Ishikawa (cell line): Measurements from ENCODE around the gene CEND1.
A peak's percentile ranks its signal among the peaks of the same experiment; 100 is the strongest.

Experiments
- CEBPB ChIP-seq: IDR thresholded peaks from 2 replicates; pipeline ENCODE4 v1.6.1; 2012
- EGR1 ChIP-seq: IDR thresholded peaks from 2 replicates; pipeline ENCODE4 v1.6.1; 2012
- EP300 ChIP-seq: IDR thresholded peaks from 2 replicates; pipeline ENCODE4 v1.6.1; 2012; ENCODE audit warnings: borderline replicate concordance
- FOXM1 ChIP-seq: IDR thresholded peaks from 2 replicates; pipeline ENCODE4 v1.6.1; 2012; ENCODE audit warnings: low read depth, borderline replicate concordance
- RAD21 ChIP-seq: IDR thresholded peaks from 2 replicates; pipeline ENCODE4 v1.6.1; 2012; ENCODE audit warnings: low read depth
- TAF1 ChIP-seq: IDR thresholded peaks from 2 replicates; pipeline ENCODE4 v1.6.1; 2012; ENCODE audit warnings: low read depth, mild to moderate bottlenecking
- YY1 ChIP-seq: IDR thresholded peaks from 2 replicates; pipeline ENCODE4 v1.6.1; 2012; ENCODE audit warnings: low read depth
- ZBTB7A ChIP-seq: IDR thresholded peaks from 2 replicates; pipeline ENCODE4 v1.6.1; 2012; ENCODE audit warnings: low read depth
- TF ChIP-seq, protein P1 (sequence below): IDR thresholded peaks from 2 replicates; pipeline ENCODE4 v1.6.1; 2012; ENCODE audit warnings: low read depth, mild to moderate bottlenecking
- TF ChIP-seq, protein P2 (sequence below): IDR thresholded peaks from 2 replicates; pipeline ENCODE4 v1.6.1; 2012
- TF ChIP-seq, protein P3 (sequence below): IDR thresholded peaks from 2 replicates; pipeline ENCODE4 v1.6.1; 2012

DNA sequence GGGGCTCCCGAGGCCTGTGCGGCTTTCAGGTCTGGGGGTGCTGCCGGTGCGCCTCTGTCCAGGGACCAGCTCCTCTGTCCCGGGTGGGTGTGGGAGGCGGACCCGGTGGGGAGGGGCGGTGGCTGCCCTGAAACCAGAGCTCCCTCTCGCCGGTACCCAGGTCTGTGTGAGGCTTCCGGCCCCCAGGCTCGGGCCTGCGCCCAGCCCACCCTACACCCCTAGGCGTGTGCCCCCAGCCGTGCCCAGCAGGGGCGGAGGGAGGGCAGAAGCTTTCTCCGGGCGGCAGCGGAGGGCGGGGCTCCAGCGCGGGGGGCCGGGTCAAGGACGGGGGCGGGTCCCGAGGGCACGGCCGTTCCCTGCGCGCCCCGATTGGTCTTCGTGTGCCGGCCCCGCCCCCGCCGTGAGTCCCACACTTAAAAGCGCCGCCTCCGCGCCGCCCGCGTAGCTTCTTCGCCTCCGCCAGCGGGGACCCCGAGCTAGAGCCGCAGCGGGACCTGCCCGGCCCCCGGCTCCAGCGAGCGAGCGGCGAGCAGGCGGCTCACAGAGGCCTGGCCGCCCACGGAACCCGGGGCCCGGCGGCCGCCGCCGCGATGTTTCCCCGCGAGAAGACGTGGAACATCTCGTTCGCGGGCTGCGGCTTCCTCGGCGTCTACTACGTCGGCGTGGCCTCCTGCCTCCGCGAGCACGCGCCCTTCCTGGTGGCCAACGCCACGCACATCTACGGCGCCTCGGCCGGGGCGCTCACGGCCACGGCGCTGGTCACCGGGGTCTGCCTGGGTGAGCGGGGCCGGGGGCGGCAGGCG lies 29.4 kb upstream of the CEND1 start:
- peak; percentile 77 for TF ChIP-seq EGR1
- TF ChIP-seq, protein P1, sequence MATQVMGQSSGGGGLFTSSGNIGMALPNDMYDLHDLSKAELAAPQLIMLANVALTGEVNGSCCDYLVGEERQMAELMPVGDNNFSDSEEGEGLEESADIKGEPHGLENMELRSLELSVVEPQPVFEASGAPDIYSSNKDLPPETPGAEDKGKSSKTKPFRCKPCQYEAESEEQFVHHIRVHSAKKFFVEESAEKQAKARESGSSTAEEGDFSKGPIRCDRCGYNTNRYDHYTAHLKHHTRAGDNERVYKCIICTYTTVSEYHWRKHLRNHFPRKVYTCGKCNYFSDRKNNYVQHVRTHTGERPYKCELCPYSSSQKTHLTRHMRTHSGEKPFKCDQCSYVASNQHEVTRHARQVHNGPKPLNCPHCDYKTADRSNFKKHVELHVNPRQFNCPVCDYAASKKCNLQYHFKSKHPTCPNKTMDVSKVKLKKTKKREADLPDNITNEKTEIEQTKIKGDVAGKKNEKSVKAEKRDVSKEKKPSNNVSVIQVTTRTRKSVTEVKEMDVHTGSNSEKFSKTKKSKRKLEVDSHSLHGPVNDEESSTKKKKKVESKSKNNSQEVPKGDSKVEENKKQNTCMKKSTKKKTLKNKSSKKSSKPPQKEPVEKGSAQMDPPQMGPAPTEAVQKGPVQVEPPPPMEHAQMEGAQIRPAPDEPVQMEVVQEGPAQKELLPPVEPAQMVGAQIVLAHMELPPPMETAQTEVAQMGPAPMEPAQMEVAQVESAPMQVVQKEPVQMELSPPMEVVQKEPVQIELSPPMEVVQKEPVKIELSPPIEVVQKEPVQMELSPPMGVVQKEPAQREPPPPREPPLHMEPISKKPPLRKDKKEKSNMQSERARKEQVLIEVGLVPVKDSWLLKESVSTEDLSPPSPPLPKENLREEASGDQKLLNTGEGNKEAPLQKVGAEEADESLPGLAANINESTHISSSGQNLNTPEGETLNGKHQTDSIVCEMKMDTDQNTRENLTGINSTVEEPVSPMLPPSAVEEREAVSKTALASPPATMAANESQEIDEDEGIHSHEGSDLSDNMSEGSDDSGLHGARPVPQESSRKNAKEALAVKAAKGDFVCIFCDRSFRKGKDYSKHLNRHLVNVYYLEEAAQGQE = no peak
- TF ChIP-seq, protein P2, sequence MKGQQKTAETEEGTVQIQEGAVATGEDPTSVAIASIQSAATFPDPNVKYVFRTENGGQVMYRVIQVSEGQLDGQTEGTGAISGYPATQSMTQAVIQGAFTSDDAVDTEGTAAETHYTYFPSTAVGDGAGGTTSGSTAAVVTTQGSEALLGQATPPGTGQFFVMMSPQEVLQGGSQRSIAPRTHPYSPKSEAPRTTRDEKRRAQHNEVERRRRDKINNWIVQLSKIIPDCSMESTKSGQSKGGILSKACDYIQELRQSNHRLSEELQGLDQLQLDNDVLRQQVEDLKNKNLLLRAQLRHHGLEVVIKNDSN = no peak
- no peak for TF ChIP-seq YY1
- TF ChIP-seq, protein P3, sequence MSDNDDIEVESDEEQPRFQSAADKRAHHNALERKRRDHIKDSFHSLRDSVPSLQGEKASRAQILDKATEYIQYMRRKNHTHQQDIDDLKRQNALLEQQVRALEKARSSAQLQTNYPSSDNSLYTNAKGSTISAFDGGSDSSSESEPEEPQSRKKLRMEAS = peak; percentile 48
- peak; percentile 28; the same call in 1 of the 2 replicates for TF ChIP-seq TAF1
- TF ChIP-seq EP300 = no peak
- TF ChIP-seq RAD21 = no peak
- TF ChIP-seq CEBPB = no peak
- peak; percentile 90 for TF ChIP-seq ZBTB7A
- no peak for TF ChIP-seq FOXM1
